DND-41 (cell line): ENCODE measurements around the gene LRP8.

Source experiments
- CTCF ChIP-seq: IDR thresholded peaks from 2 replicates; pipeline ENCODE4 v1.5.1; 2012; ENCODE audit warnings: borderline replicate concordance, low read length, moderate library complexity, mild to moderate bottlenecking; ENCODE audit not compliant: poor library complexity, severe bottlenecking; ENCODE audit errors: extremely low read depth
- EZH2 ChIP-seq: IDR thresholded peaks from 3 replicates; pipeline ENCODE4 v1.6.1; 2012; ENCODE audit warnings: borderline replicate concordance, low read depth, mild to moderate bottlenecking, moderate library complexity, low read length, inconsistent platforms; ENCODE audit not compliant: severe bottlenecking

GRCh38 chr1:53196485-53197290 is 131.2 kb downstream of the LRP8 start, which contains the start of gene CPT2:
- no peak for TF ChIP-seq CTCF
- no peak for TF ChIP-seq EZH2
